IPS-15b (cell line): ENCODE results near the gene NSMF.
"Not testable (repeated sequence)": the region's sequence is repeated elsewhere in the genome, so short reads cannot be mapped to it uniquely, and the experiment has no call there.

Experiments
- H3K27me3 ChIP-seq: one replicate; pipeline ENCODE4 v1.6.1; 2013; ENCODE audit warnings: low read length; ENCODE audit not compliant: control insufficient read depth, insufficient read depth
- H3K36me3 ChIP-seq: one replicate; pipeline ENCODE4 v1.6.1; 2013; ENCODE audit warnings: low read length; ENCODE audit not compliant: control insufficient read depth, insufficient read depth
- H3K4me1 ChIP-seq: one replicate; pipeline ENCODE4 v1.6.1; 2013; ENCODE audit warnings: mild to moderate bottlenecking, low read length; ENCODE audit not compliant: control insufficient read depth, insufficient read depth
- H3K4me3 ChIP-seq: one replicate; pipeline ENCODE4 v1.5.1; 2013; ENCODE audit warnings: low read depth, low read length
- H3K9ac ChIP-seq: one replicate; pipeline ENCODE4 v1.6.1; 2013; ENCODE audit warnings: low read depth, mild to moderate bottlenecking, low read length
- H3K9me3 ChIP-seq: one replicate; pipeline ENCODE4 v1.6.1; 2013; ENCODE audit warnings: mild to moderate bottlenecking, low read length; ENCODE audit not compliant: control insufficient read depth, insufficient read depth

The NSMF gene

GRCh38 chr9:137412431-137412830 lies 46.7 kb downstream of the NSMF start:
- no peaks in the 10 kb centered on the region for H3K9me3 ChIP-seq

GRCh38 chr9:137411645-137412380 lies 47.3 kb downstream of the NSMF start:
- Histone ChIP-seq H3K4me1 (no peaks in the 10 kb centered on the region), H3K9me3 (no peaks in the 10 kb centered on the region), H3K27me3 (no peaks in the 10 kb centered on the region), H3K9ac (no peak overlapping the region), H3K36me3 (no peaks in the 10 kb centered on the region), H3K4me3 (no peak overlapping the region)

More at GRCh38 chr9:137412431-137412830, 46.7 kb downstream of the NSMF start:
- no peaks in the 10 kb centered on the region for H3K4me1 ChIP-seq
- no peaks in the 10 kb centered on the region for H3K27me3 ChIP-seq
- H3K36me3 ChIP-seq = no peaks in the 10 kb centered on the region
- H3K4me3 ChIP-seq = no peak overlapping the region
- H3K9ac ChIP-seq = no peak overlapping the region

GRCh38 chr9:137411260-137411644 lies 47.9 kb downstream of the NSMF start:
- no peaks in the 10 kb centered on the region for H3K4me1 ChIP-seq
- no peak overlapping the region for H3K9ac ChIP-seq
- no peaks in the 10 kb centered on the region for H3K9me3 ChIP-seq
- no peak overlapping the region for H3K4me3 ChIP-seq
- H3K36me3 ChIP-seq = no peaks in the 10 kb centered on the region
- H3K27me3 ChIP-seq = no peaks in the 10 kb centered on the region

GRCh38 chr9:137410891-137411249 lies 48.3 kb downstream of the NSMF start:
- no peaks in the 10 kb centered on the region for H3K4me1 ChIP-seq
- no peak overlapping the region for H3K9ac ChIP-seq
- no peak overlapping the region for H3K4me3 ChIP-seq
- H3K36me3 ChIP-seq = no peaks in the 10 kb centered on the region
- no peaks in the 10 kb centered on the region for H3K9me3 ChIP-seq
- no peaks in the 10 kb centered on the region for H3K27me3 ChIP-seq

GRCh38 chr9:137410236-137410890 lies 48.8 kb downstream of the NSMF start:
- not testable (repeated sequence) for H3K9ac ChIP-seq

GRCh38 chr9:137409515-137409914 lies 49.6 kb downstream of the NSMF start:
- no peaks in the 10 kb centered on the region for H3K4me1 ChIP-seq
- H3K36me3 ChIP-seq = peaks cover 2% of the 10 kb centered on the region
- H3K4me3 ChIP-seq = no peak overlapping the region
- no peak overlapping the region for H3K9ac ChIP-seq
- H3K9me3 ChIP-seq = no peaks in the 10 kb centered on the region
- H3K27me3 ChIP-seq = no peaks in the 10 kb centered on the region

More at GRCh38 chr9:137410236-137410890, 48.8 kb downstream of the NSMF start:
- H3K36me3 ChIP-seq, H3K9me3 ChIP-seq, H3K27me3 ChIP-seq, H3K4me3 ChIP-seq, H3K4me1 ChIP-seq: not testable (repeated sequence)

- peaks cover 2% of the 10 kb centered on the region for H3K36me3 ChIP-seq
- H3K27me3 ChIP-seq = no peaks in the 10 kb centered on the region
- H3K4me1 ChIP-seq = no peaks in the 10 kb centered on the region
- H3K4me3 ChIP-seq = no peak overlapping the region
- H3K9ac ChIP-seq = no peak overlapping the region
- no peaks in the 10 kb centered on the region for H3K9me3 ChIP-seq
Observed at GRCh38 chr9:137408651-137409405, 50.3 kb downstream of the NSMF start.

GRCh38 chr9:137407590-137408300 lies 51.4 kb downstream of the NSMF start:
- H3K9ac ChIP-seq = no peak overlapping the region
- H3K4me1 ChIP-seq = no peaks in the 10 kb centered on the region
- H3K4me3 ChIP-seq = peak overlapping the region; percentile 26
- no peaks in the 10 kb centered on the region for H3K9me3 ChIP-seq
- no peaks in the 10 kb centered on the region for H3K27me3 ChIP-seq
- peaks cover 2% of the 10 kb centered on the region for H3K36me3 ChIP-seq

- H3K9me3 ChIP-seq = no peaks in the 10 kb centered on the region
- H3K36me3 ChIP-seq = peaks cover 2% of the 10 kb centered on the region
- H3K9ac ChIP-seq = no peak overlapping the region
- H3K4me1 ChIP-seq = no peaks in the 10 kb centered on the region
- H3K4me3 ChIP-seq = peak overlapping the region; percentile 26
- H3K27me3 ChIP-seq = no peaks in the 10 kb centered on the region
Observed at GRCh38 chr9:137406876-137407589, 52.1 kb downstream of the NSMF start.

GRCh38 chr9:137406085-137406760 lies 52.9 kb downstream of the NSMF start:
- no peaks in the 10 kb centered on the region for H3K9me3 ChIP-seq
- peaks cover 2% of the 10 kb centered on the region for H3K36me3 ChIP-seq
- H3K4me1 ChIP-seq = no peaks in the 10 kb centered on the region
- no peak overlapping the region for H3K4me3 ChIP-seq
- H3K9ac ChIP-seq = no peak overlapping the region
- H3K27me3 ChIP-seq = no peaks in the 10 kb centered on the region
